Fibroblast of mammary gland (primary cell): ENCODE data around the gene TMC1.

ENCODE experiments used
- DNase-seq: peaks from one replicate; pipeline ENCODE4 v3.0.0-alpha.2; 2010; ENCODE audit warnings: low read depth
- H3K4me3 ChIP-seq: 2 replicates; pipeline ENCODE4 v1.5.1; 2011; ENCODE audit warnings: low read depth, mild to moderate bottlenecking, low read length, moderate library complexity; ENCODE audit not compliant: control insufficient read depth
- CTCF ChIP-seq: conservative IDR thresholded peaks from 2 replicates; pipeline ENCODE4 v1.5.1; 2011; ENCODE audit warnings: low read depth, low read length, inconsistent platforms; ENCODE audit not compliant: control insufficient read depth, insufficient read depth

TMC1 gene

GRCh38 chr9:72554221-72554641 lies 32.8 kb downstream of the TMC1 start:
- no peak for TF ChIP-seq CTCF

DNA sequence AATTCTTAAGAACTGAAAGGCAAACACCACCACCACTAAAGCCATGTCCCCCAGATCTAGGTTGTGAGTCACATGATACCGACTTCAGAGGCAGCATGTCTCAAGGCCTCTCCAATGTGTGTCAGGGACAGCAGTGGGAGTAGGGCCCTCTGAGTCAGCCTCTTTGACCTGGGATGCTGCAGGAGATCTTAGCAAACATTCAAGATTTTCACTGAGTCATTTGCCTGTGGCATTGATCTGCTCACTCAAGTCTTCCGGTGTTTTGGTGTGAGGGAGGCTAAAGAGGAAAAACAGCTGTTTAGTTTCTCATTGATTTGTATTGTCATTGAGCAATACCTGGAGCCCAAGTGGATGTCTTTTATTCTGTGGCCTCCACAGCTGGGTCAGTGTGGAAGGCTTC lies 36.1 kb downstream of the TMC1 start:
- TF ChIP-seq CTCF: no peak
- H3K4me3 ChIP-seq: no peak overlapping the region
- peak; percentile 98 for DNase-seq

More at GRCh38 chr9:72554221-72554641, 32.8 kb downstream of the TMC1 start:
- DNase-seq: peak; percentile 57
- no peak overlapping the region for H3K4me3 ChIP-seq

GRCh38 chr9:72560086-72560485 lies 38.7 kb downstream of the TMC1 start:
- TF ChIP-seq CTCF: no peak
- DNase-seq: no peak
- no peak overlapping the region for H3K4me3 ChIP-seq

- H3K4me3 ChIP-seq: no peak overlapping the region
- TF ChIP-seq CTCF: no peak
- DNase-seq: no peak
These were observed 42.4 kb downstream of the TMC1 start for GRCh38 chr9:72563806-72564205.

DNA sequence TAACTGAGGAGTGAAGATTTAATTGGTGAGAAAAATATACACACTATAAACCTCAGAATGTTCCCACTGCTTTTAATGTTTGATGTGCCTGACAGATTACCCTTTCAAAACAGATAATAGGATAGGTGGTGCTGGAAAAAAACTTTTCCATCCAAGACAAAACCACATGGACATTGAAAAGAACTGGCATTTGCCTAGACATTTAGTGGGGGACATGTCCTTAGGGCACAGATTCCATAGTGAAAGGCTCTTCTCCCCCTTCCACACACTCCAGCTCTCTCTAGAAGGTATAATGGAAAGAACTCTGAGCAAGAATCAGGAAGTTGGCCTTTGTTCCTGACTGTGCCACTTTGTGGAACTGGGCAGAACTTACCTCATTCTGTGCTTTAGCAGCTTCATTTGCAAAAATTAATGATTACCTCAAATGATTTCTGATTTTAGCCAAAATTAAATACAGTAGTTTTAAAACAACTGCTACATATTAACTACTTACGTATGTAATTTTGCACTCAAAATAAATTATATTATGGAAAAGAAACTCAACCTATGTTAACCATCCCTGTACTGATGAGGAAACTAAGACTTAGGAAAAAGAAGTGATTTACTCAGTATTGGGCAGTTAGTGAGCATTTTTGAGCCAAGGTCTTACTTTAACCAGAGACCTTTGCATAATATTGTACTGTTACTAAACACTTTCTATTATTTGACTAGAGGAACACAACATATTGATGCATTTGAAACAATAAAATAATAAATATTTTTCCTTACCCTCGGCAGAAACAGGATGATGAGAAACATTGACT lies 43.3 kb downstream of the TMC1 start:
- H3K4me3 ChIP-seq: no peak overlapping the region
- TF ChIP-seq CTCF: no peak
- DNase-seq: no peak

DNA sequence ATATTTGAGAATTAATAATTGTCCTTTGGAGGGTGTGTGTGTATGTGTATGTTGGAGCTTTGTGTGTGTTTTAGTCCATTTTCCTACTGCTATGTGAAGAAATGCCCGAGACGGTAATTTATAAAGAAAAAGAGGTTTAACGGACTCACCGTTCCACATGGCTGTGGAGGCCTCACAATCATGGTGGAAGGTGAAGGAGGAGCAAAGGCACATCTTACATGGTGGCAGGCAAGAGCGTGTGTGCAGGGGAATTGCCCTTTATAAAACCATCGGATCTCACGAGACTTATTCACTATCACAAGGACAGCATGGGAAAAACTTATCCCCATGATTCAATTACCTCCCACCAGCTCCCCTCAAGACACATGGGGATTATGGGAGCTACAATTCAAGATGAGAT lies 44.1 kb downstream of the TMC1 start:
- TF ChIP-seq CTCF: no peak
- no peak for DNase-seq
- no peak overlapping the region for H3K4me3 ChIP-seq

DNA sequence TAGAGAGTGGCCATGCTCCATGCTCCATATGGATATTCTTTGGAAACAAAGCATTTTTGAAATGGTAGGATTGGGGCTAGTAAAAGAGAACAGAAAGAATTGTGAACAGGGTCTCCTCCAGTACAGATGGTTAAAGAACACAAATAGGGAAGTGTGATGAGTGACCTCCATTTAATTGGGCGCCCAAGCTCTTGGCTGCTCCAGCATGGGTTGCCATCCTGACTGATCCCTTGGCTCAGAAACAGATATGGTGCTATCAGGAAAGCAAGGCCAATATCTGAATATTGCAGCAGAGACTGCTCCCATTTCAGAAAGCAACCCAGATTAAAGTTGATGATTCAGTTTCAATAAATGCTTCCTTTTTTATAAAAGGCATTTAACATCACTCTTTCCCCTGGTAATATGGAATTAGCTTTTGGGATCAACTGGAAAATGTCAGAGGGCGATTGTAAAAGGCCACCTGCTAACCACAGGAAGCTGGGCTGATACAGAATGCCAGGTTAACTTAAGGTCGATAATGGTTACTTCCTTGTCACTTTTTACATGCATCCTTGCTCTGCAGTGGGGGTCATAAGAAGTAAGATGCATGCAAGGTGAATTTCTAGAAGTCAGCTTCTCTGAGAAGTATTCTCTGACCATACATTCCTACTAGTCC lies 52.9 kb downstream of the TMC1 start:
- TF ChIP-seq CTCF: no peak
- no peak for DNase-seq
- H3K4me3 ChIP-seq: no peak overlapping the region
